OCI-LY7 (cell line): ENCODE data around the gene ANKLE1. TPM values are rescaled to one million over a fixed set of nuclear protein-coding genes. Genes with fewer than 3 reads are reported as not detected.
A peak's percentile ranks its signal among the peaks of the same experiment; 100 is the strongest.

Experiments
- BruUV-seq: library from RNA; stranded (reverse); fragments of 400-500 nt; replicated peaks from 2 replicates; lab custom pipeline; 2021; lab: Mats Ljungman, UMichigan
- CTCF ChIA-PET: fragments of 300-600 bp; sonication (Branson Sonifier 250); formaldehyde crosslinking; loops from one replicate; lab custom pipeline; 2022; ENCODE audit warnings: antibody characterized with exemption; ENCODE audit not compliant: unreplicated experiment; lab: Charles Lee
- POLR2A ChIA-PET: fragments of 300-600 bp; sonication (Branson Sonifier 250); formaldehyde crosslinking; loops from one replicate; lab custom pipeline; 2022; ENCODE audit warnings: antibody characterized with exemption; lab: Charles Lee
- DNase-seq: peaks from one replicate; pipeline ENCODE4 v3.0.0-alpha.2; 2015; ENCODE audit warnings: low spot score
- H2AFZ ChIP-seq: fragments of 200-600 bp; sonication (generic), shearing (Covaris generic); 2 replicates; pipeline ENCODE4 v1.6.1; 2014; ENCODE audit warnings: mild to moderate bottlenecking, antibody characterized with exemption, low read length, moderate library complexity
- H3K27ac ChIP-seq: fragments of 200-600 bp; sonication (generic); 2 replicates; pipeline ENCODE4 v1.5.1; 2014; ENCODE audit warnings: mixed run types, low read depth, mild to moderate bottlenecking, moderate library complexity, low read length, inconsistent platforms; ENCODE audit not compliant: poor library complexity, severe bottlenecking
- H3K36me3 ChIP-seq: fragments of 200-600 bp; sonication (generic); 2 replicates; pipeline ENCODE4 v1.6.1; 2014; ENCODE audit warnings: mild to moderate bottlenecking, antibody characterized with exemption, low read length, moderate library complexity, mixed read lengths; ENCODE audit not compliant: insufficient read depth
- H3K4me1 ChIP-seq: fragments of 200-600 bp; sonication (generic); 2 replicates; pipeline ENCODE4 v1.5.1; 2014; ENCODE audit warnings: mild to moderate bottlenecking, low read length; ENCODE audit not compliant: insufficient read depth, poor library complexity, severe bottlenecking
- H3K4me2 ChIP-seq: fragments of 200-600 bp; sonication (generic); 2 replicates; pipeline ENCODE4 v1.6.1; 2014; ENCODE audit warnings: mild to moderate bottlenecking, low read length
- H3K4me3 ChIP-seq: fragments of 200-600 bp; sonication (generic); 2 replicates; pipeline ENCODE4 v1.5.1; 2014; ENCODE audit warnings: mild to moderate bottlenecking, low read depth, low read length; ENCODE audit not compliant: poor library complexity, severe bottlenecking
- H3K79me2 ChIP-seq: fragments of 200-600 bp; sonication (generic); 2 replicates; pipeline ENCODE4 v1.6.1; 2016; ENCODE audit warnings: low read depth, mild to moderate bottlenecking, low read length, moderate library complexity, mixed read lengths; ENCODE audit not compliant: insufficient read depth
- H3K9me2 ChIP-seq: fragments of 200-600 bp; sonication (generic); 2 replicates; pipeline ENCODE4 v1.6.1; 2016; ENCODE audit warnings: mild to moderate bottlenecking, low read length, mixed read lengths; ENCODE audit not compliant: insufficient read depth
- H3K9me3 ChIP-seq: fragments of 200-600 bp; sonication (generic); 2 replicates; pipeline ENCODE4 v1.6.1; 2014; ENCODE audit warnings: mild to moderate bottlenecking, mixed run types, low read length, mixed read lengths
- H4K20me1 ChIP-seq: fragments of 200-600 bp; sonication (generic); 2 replicates; pipeline ENCODE4 v1.6.1; 2014; ENCODE audit warnings: mild to moderate bottlenecking, antibody characterized with exemption, low read length, moderate library complexity, mixed read lengths; ENCODE audit not compliant: insufficient read depth
- EZH2phosphoT487 ChIP-seq: fragments of 200-600 bp; sonication (generic); IDR thresholded peaks from 2 replicates; pipeline ENCODE4 v1.6.1; 2018; ENCODE audit warnings: low read depth, borderline replicate concordance, mild to moderate bottlenecking, mixed run types, antibody characterized with exemption, low read length, moderate library complexity, mixed read lengths
- intact Hi-C: fragments of 100-400 bp; cut with micrococcal nuclease; formaldehyde crosslinking; loops from one replicate; pipeline ENCODE4 v1.10.0; 2022; ENCODE audit not compliant: unreplicated experiment
- total RNA-seq, 2 experiments: library from RNA; depleted of rRNA in 1 of 2; stranded (reverse); fragments of >200 nt in 1 of 2; shearing (Covaris generic) in 1 of 2; gene quantifications; 2 replicates each; pipeline ENCODE4 v1.2.3, GENCODE V29; 2014 to 2022
- TF ChIP-seq, protein P1 (sequence below): fragments of 200-600 bp; sonication (generic); conservative IDR thresholded peaks from 2 replicates; pipeline ENCODE4 v1.5.1; 2014; ENCODE audit warnings: mild to moderate bottlenecking, antibody characterized with exemption, low read length, moderate library complexity, mixed read lengths

Gene ANKLE1
- total RNA-seq, 2 experiments from 2014 or later, result 45.1 to 59.4 TPM

DNA sequence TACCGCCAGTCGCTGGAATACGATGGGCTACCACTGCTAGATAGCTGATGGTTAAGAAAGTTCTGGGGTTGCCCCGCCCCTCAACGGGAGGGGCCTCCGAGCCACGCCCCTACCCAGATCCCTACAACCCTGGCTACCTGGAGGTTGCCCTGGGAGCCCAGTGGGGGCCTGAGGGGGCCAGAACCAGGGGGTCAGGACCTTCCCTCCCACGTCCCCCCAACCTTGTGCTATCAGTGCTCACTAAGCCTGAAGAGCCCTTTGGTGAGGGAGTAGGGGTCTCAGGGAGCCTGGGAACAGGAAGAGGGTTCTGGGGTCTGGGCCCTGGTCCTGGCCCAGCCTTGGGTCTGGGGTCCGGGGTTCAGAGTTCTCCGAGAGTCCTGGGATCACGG is 46.8 kb upstream of the ANKLE1 start:
- BruUV-seq, result no TSS peak
- Histone ChIP-seq H3K9me3 (no peaks in the 10 kb centered on the region), H3K36me3 (peaks cover 46% of the 10 kb centered on the region; the same call in 1 of the 2 replicates), H4K20me1 (no peaks in the 10 kb centered on the region), H3K4me2 (peak overlapping the region; percentile 87), H3K4me3 (peak overlapping the region; percentile 69), H3K27ac (peak overlapping the region; percentile 58), H3K9me2 (no peaks in the 10 kb centered on the region), H3K4me1 (peaks cover 25% of the 10 kb centered on the region), H2AFZ (no peak overlapping the region; the same call in 1 of the 2 replicates), H3K79me2 (peaks cover 12% of the 10 kb centered on the region; the same call in 1 of the 2 replicates)
- CTCF ChIA-PET, result no interaction called here
- POLR2A ChIA-PET, result interaction anchor here (0.6 to 1.5 kb wide), 3 partner anchors 32 to 753 kb away, joined by 3 to 5 read pairs (median 5); partner anchors contain the start of gene BABAM1
- TF ChIP-seq, protein P1, sequence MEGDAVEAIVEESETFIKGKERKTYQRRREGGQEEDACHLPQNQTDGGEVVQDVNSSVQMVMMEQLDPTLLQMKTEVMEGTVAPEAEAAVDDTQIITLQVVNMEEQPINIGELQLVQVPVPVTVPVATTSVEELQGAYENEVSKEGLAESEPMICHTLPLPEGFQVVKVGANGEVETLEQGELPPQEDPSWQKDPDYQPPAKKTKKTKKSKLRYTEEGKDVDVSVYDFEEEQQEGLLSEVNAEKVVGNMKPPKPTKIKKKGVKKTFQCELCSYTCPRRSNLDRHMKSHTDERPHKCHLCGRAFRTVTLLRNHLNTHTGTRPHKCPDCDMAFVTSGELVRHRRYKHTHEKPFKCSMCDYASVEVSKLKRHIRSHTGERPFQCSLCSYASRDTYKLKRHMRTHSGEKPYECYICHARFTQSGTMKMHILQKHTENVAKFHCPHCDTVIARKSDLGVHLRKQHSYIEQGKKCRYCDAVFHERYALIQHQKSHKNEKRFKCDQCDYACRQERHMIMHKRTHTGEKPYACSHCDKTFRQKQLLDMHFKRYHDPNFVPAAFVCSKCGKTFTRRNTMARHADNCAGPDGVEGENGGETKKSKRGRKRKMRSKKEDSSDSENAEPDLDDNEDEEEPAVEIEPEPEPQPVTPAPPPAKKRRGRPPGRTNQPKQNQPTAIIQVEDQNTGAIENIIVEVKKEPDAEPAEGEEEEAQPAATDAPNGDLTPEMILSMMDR, result no peak
- TF ChIP-seq EZH2phosphoT487, result no peak
- peak; percentile 73 for DNase-seq
- intact Hi-C loops, result no loop called here

DNA sequence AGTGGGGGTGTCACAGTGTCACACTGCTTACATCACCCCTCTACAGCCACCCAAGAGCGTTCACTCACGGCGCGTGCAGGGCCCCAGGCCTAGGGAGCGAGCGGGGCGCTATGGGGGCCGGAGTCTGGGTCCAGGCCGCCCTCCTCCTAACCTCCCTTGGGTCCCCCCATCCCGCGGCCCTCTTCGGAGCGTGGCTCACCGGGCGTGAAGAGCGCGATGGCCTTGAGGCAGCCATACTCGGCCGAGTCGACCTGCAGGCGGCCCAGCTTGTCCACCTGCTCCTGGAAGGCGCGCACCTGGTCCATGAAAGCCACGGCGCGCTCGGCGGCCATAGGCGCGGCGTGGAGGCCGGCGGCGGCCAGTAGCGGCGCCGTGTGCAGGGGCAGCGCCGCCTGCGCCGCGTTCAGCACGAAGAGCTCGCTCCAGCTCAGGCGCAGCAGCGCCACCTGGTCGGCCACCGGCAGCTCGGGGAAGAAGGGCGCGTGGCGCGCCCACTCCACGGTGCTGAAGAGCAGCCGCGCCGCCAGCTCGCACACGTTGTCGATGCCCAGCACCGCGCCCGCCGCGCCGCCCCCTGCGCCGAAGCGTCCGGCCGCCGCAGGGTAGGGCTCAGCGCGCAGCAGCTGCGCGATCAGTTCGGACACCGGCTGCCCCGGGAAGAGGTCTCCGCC is 46.3 kb upstream of the ANKLE1 start:
- POLR2A ChIA-PET, result interaction anchor here (0.5 to 1.5 kb wide), 4 partner anchors 32 to 753 kb away, joined by 3 to 5 read pairs (median 4); partner anchors contain the start of gene BABAM1
- peak overlapping the region; percentile 58 for H3K27ac ChIP-seq
- intact Hi-C loops, result no loop called here
- CTCF ChIA-PET, result interaction anchor here (0.6 kb wide), 1 partner anchor 9 kb away, joined by 10 read pairs; the partner anchor contains the start of gene OCEL1
- BruUV-seq, result no TSS peak
- H3K9me3 ChIP-seq, result no peaks in the 10 kb centered on the region
- H3K36me3 ChIP-seq, result peaks cover 42% of the 10 kb centered on the region; the same call in 1 of the 2 replicates
- TF ChIP-seq, protein P1, result peak; percentile 73
- no peak for TF ChIP-seq EZH2phosphoT487
- H3K4me1 ChIP-seq, result peaks cover 25% of the 10 kb centered on the region
- H3K4me2 ChIP-seq, result peak overlapping the region; percentile 87
- H2AFZ ChIP-seq, result peak overlapping the region; percentile 18; the same call in 1 of the 2 replicates
- H3K9me2 ChIP-seq, result no peaks in the 10 kb centered on the region
- DNase-seq, result peak; percentile 82
- peak overlapping the region; percentile 69 for H3K4me3 ChIP-seq
- H3K79me2 ChIP-seq, result peaks cover 12% of the 10 kb centered on the region; the same call in 1 of the 2 replicates
- H4K20me1 ChIP-seq, result no peaks in the 10 kb centered on the region
